ENCODE data around the gene MYCN.
"Not testable (repeated sequence)": the region's sequence is repeated elsewhere in the genome, so short reads cannot be mapped to it uniquely, and the experiment has no call there.

The MYCN gene

DNA sequence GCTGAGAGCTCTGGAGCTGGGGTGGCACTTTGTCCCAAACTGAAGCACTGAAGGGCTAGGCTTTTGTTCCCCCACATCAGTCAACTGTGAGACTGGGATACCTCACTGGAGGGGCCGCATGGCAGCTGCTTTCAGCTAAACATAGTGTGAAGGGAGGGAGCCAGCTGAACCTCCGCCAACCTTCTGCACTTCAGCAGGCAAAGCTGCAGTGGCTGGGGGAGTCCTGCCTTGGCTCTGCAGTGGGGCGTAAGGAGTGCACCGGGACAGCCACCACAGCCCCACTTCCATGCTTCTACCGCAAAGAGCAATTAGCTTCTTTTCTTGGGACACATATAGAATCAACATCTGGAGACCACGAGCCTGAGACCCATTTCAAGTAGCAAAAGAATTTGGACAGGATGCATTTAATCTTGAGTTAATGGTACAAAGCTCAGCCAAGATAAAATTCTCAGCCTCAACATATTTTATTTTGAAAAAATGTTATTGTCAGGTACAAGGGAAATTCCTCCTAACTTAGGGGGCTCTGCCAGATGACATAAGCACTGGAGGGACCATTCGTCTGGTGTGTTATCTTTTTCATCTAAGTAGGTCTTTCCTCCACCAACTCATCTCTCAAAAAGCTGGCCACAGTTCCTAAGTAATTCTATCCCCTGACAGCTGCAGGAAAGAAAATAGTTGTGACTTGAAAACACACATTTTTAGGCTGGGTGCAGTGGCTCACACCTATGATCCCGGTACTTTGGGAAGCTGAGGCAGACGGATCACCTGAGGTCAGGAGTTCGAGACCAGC lies 25.6 kb upstream of the MYCN start:
- no peak overlapping the region for H3K4me3 ChIP-seq (ENCODE audit: insufficient read length, low read depth)
- no peak for TF ChIP-seq SUZ12 (IDR thresholded peaks at IDR 0.05; ENCODE audit: extremely low read depth, insufficient read depth, insufficient read length)
- no peak for TF ChIP-seq ZNF274 (IDR thresholded peaks at IDR 0.05; ENCODE audit: low read depth, low read length)
- no peak for TF ChIP-seq YY1 (IDR thresholded peaks at IDR 0.05; ENCODE audit: insufficient read depth, insufficient read length)
- H3K4me1 ChIP-seq (ENCODE audit: insufficient read depth, insufficient read length) = no peaks in the 10 kb centered on the region
- DNase-seq (ENCODE audit: low read depth, low spot score) = no peak
- no peaks in the 10 kb centered on the region for H3K36me3 ChIP-seq (ENCODE audit: insufficient read depth, insufficient read length, low read length)
- H3K9me3 ChIP-seq (ENCODE audit: insufficient read depth, low read length) = no peaks in the 10 kb centered on the region; the same call in 1 of the 2 replicates
- H3K27me3 ChIP-seq (ENCODE audit: insufficient read depth, insufficient read length) = no peaks in the 10 kb centered on the region
- H3K9ac ChIP-seq (ENCODE audit: insufficient read length, low read depth) = no peak overlapping the region

DNA sequence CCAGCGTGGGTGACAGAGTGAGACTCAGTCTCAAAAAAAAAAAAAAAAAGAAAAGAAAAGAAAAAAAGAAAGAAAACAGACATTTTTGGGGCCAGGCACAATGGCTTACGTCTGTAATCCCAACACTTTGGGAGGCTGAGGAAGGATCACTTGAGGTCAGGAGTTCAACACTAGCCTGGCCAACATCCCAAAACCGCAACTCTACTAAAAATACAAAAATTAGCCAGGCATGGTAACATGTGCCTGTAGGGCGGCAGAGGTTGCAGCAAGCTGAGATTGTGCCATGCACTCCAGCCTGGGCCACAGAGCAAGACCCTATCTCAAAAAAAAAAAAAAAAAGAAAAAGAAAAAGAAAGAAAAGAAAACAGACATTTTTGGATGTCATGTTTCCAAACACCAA lies 24.8 kb upstream of the MYCN start:
- not testable (repeated sequence) for H3K27me3 ChIP-seq (ENCODE audit: insufficient read depth, insufficient read length); H3K4me1 ChIP-seq (ENCODE audit: insufficient read depth, insufficient read length); H3K4me3 ChIP-seq (ENCODE audit: insufficient read length, low read depth); H3K9ac ChIP-seq (ENCODE audit: insufficient read length, low read depth); H3K36me3 ChIP-seq (ENCODE audit: insufficient read depth, insufficient read length, low read length); H3K9me3 ChIP-seq (ENCODE audit: insufficient read depth, low read length); DNase-seq (ENCODE audit: low read depth, low spot score)

DNA sequence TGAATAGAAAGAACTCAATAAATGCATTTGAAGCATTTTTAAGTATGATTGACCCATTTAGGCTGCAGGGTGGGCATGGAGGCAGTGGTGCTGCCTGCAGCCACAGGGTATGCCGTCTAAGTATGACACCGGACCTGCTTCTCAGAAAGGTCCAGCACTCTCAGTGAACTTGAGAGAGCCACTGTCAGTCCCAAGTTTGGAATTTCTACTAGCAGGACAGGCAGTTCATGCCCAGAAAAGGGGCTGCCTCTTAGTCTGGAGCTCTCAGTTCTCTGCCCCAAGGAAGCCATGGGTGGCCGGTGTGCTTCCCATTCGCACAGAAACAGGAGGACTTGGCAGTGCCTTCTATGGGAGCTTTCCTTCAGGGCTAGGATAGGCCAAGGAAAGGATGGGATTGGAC lies 24.0 kb upstream of the MYCN start:
- Histone ChIP-seq H3K4me3 (ENCODE audit: insufficient read length, low read depth) (no peak overlapping the region), H3K9ac (ENCODE audit: insufficient read length, low read depth) (no peak overlapping the region), H3K36me3 (ENCODE audit: insufficient read depth, insufficient read length, low read length) (no peaks in the 10 kb centered on the region), H3K4me1 (ENCODE audit: insufficient read depth, insufficient read length) (no peaks in the 10 kb centered on the region), H3K27me3 (ENCODE audit: insufficient read depth, insufficient read length) (no peaks in the 10 kb centered on the region), H3K9me3 (ENCODE audit: insufficient read depth, low read length) (no peaks in the 10 kb centered on the region; the same call in 1 of the 2 replicates)
- no peak for DNase-seq (ENCODE audit: low read depth, low spot score)
- TF ChIP-seq YY1 (IDR thresholded peaks at IDR 0.05; ENCODE audit: insufficient read depth, insufficient read length) (no peak), ZNF274 (IDR thresholded peaks at IDR 0.05; ENCODE audit: low read depth, low read length) (no peak), SUZ12 (IDR thresholded peaks at IDR 0.05; ENCODE audit: extremely low read depth, insufficient read depth, insufficient read length) (no peak)

- no peak overlapping the region for H3K4me3 ChIP-seq (ENCODE audit: insufficient read length, low read depth)
- H3K27me3 ChIP-seq (ENCODE audit: insufficient read depth, insufficient read length) = no peaks in the 10 kb centered on the region
- no peak for TF ChIP-seq YY1 (IDR thresholded peaks at IDR 0.05; ENCODE audit: insufficient read depth, insufficient read length)
- no peak for TF ChIP-seq SUZ12 (IDR thresholded peaks at IDR 0.05; ENCODE audit: extremely low read depth, insufficient read depth, insufficient read length)
- TF ChIP-seq ZNF274 (IDR thresholded peaks at IDR 0.05; ENCODE audit: low read depth, low read length) = no peak
- no peak overlapping the region for H3K9ac ChIP-seq (ENCODE audit: insufficient read length, low read depth)
- no peaks in the 10 kb centered on the region for H3K36me3 ChIP-seq (ENCODE audit: insufficient read depth, insufficient read length, low read length)
- H3K9me3 ChIP-seq (ENCODE audit: insufficient read depth, low read length) = no peaks in the 10 kb centered on the region
- no peak for DNase-seq (ENCODE audit: low read depth, low spot score)
- no peaks in the 10 kb centered on the region for H3K4me1 ChIP-seq (ENCODE audit: insufficient read depth, insufficient read length)
Observed at GRCh38 chr2:15918761-15919356, 21.5 kb upstream of the MYCN start.

DNA sequence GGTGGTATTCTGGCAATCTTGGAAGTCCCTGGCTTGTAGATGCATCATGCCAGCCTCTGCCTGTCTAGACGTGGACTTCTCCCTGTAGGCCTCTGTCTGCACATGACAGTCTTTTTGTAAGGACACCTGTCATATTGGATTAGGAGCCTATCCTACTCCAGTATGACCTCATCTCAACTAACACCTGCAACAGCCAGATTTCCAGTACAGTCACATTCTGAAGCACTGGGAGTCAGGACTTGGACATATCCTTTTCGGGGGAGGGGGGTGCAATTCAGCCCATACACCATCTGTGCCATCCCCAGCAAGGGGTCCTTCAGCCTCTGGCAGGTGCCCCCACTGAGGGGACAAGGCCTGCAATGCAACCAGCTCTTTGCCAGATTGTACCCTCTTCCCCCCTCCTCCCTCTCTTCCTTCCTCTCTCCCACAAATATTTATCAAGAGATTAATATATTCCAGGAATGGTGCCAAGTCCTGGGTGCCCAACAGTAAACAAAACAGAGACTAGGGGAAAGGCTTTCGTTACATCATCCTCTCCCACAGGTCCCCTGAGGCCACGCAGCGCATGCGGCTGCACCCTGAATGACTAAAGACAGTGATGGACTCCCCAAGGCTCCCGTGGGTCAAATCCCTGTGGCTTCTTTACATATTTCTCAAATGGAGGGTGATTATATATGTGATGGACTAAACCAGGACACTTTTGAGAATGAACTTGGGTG lies 20.5 kb upstream of the MYCN start:
- no peaks in the 10 kb centered on the region for H3K27me3 ChIP-seq (ENCODE audit: insufficient read depth, insufficient read length)
- no peaks in the 10 kb centered on the region for H3K4me1 ChIP-seq (ENCODE audit: insufficient read depth, insufficient read length)
- no peak overlapping the region for H3K9ac ChIP-seq (ENCODE audit: insufficient read length, low read depth)
- DNase-seq (ENCODE audit: low read depth, low spot score) = no peak
- TF ChIP-seq YY1 (IDR thresholded peaks at IDR 0.05; ENCODE audit: insufficient read depth, insufficient read length) = no peak
- no peak for TF ChIP-seq SUZ12 (IDR thresholded peaks at IDR 0.05; ENCODE audit: extremely low read depth, insufficient read depth, insufficient read length)
- no peak for TF ChIP-seq ZNF274 (IDR thresholded peaks at IDR 0.05; ENCODE audit: low read depth, low read length)
- no peaks in the 10 kb centered on the region for H3K36me3 ChIP-seq (ENCODE audit: insufficient read depth, insufficient read length, low read length)
- H3K4me3 ChIP-seq (ENCODE audit: insufficient read length, low read depth) = no peak overlapping the region
- H3K9me3 ChIP-seq (ENCODE audit: insufficient read depth, low read length) = no peaks in the 10 kb centered on the region

DNA sequence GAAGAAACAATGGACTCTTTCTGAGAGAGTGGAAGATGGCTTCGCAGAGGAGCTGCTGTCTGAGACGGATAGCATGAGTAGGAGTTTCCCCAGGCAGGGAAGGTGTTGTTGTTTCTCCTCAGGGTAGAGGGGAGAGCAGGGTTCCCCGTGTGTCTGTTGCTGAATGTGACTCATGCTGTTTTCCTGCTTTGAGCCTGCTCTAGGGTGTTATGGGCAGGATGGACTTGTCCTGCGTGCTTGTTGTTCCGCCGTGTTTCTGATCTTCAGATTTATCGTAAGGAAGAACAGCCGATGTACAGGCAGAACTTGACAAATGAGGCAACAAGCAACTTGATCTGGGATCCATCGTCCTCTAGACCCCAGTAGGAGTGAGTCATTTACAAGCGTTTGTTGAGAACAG lies 19.7 kb upstream of the MYCN start:
- no peak for TF ChIP-seq SUZ12 (IDR thresholded peaks at IDR 0.05; ENCODE audit: extremely low read depth, insufficient read depth, insufficient read length)
- TF ChIP-seq ZNF274 (IDR thresholded peaks at IDR 0.05; ENCODE audit: low read depth, low read length) = no peak
- no peak for TF ChIP-seq YY1 (IDR thresholded peaks at IDR 0.05; ENCODE audit: insufficient read depth, insufficient read length)
- no peaks in the 10 kb centered on the region for H3K9me3 ChIP-seq (ENCODE audit: insufficient read depth, low read length)
- no peak for DNase-seq (ENCODE audit: low read depth, low spot score)
- H3K4me3 ChIP-seq (ENCODE audit: insufficient read length, low read depth) = no peak overlapping the region
- no peaks in the 10 kb centered on the region for H3K4me1 ChIP-seq (ENCODE audit: insufficient read depth, insufficient read length)
- H3K27me3 ChIP-seq (ENCODE audit: insufficient read depth, insufficient read length) = no peaks in the 10 kb centered on the region
- no peaks in the 10 kb centered on the region for H3K36me3 ChIP-seq (ENCODE audit: insufficient read depth, insufficient read length, low read length)
- H3K9ac ChIP-seq (ENCODE audit: insufficient read length, low read depth) = no peak overlapping the region

DNA sequence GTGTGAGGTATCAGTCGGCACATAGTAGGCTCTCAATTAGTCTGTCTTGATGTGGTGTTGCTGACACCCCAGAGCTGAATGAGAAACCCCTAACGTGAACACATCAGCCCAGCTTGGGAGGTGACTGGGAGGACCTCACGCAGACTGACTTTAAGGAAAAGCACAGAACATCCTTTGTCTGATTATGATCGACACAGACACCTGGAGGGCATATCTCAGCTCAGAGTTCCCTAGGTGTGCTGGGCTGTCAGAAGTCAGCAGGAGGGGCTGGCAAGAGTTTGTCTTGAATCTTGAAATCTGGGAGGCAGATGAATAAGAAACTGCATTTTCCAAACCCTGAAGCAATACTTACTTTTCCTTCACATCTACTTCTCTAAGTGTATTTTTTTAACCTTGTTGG lies 16.8 kb upstream of the MYCN start:
- Histone ChIP-seq H3K36me3 (ENCODE audit: insufficient read depth, insufficient read length, low read length) (no peaks in the 10 kb centered on the region), H3K27me3 (ENCODE audit: insufficient read depth, insufficient read length) (no peaks in the 10 kb centered on the region), H3K4me1 (ENCODE audit: insufficient read depth, insufficient read length) (no peaks in the 10 kb centered on the region), H3K9ac (ENCODE audit: insufficient read length, low read depth) (no peak overlapping the region), H3K4me3 (ENCODE audit: insufficient read length, low read depth) (no peak overlapping the region), H3K9me3 (ENCODE audit: insufficient read depth, low read length) (no peaks in the 10 kb centered on the region)
- TF ChIP-seq YY1 (IDR thresholded peaks at IDR 0.05; ENCODE audit: insufficient read depth, insufficient read length) = no peak
- no peak for DNase-seq (ENCODE audit: low read depth, low spot score)

Data from NT2/D1 (cell line).